H9 (cell line): ENCODE measurements around the gene SMAD6. TPM values are rescaled to one million over a fixed set of nuclear protein-coding genes. Genes with fewer than 3 reads are reported as not detected.

Experiments used
- DNase-seq: peaks from one replicate; pipeline ENCODE4 v3.0.0-alpha.2; 2017
- H2AFZ ChIP-seq: one replicate; pipeline ENCODE4 v1.6.1; 2013; ENCODE audit warnings: mild to moderate bottlenecking, low read length, control low read depth, moderate library complexity
- H2AK5ac ChIP-seq: 2 replicates; pipeline ENCODE4 v1.6.1; 2013; ENCODE audit warnings: low read length, control low read depth, mixed read lengths; ENCODE audit not compliant: insufficient read length
- H2BK120ac ChIP-seq: one replicate; pipeline ENCODE4 v1.6.1; 2013; ENCODE audit warnings: low read depth, mild to moderate bottlenecking, low read length, control low read depth, inconsistent platforms; ENCODE audit not compliant: poor library complexity, severe bottlenecking
- H2BK12ac ChIP-seq: 2 replicates; pipeline ENCODE4 v1.6.1; 2013; ENCODE audit warnings: low read length, control low read depth, mixed read lengths, low read depth; ENCODE audit not compliant: insufficient read length
- H2BK15ac ChIP-seq: 2 replicates; pipeline ENCODE4 v1.6.1; 2013; ENCODE audit warnings: low read depth, low read length, control low read depth
- H2BK20ac ChIP-seq: one replicate; pipeline ENCODE4 v1.6.1; 2013; ENCODE audit warnings: low read depth, mild to moderate bottlenecking, low read length, control low read depth, inconsistent platforms; ENCODE audit not compliant: poor library complexity, severe bottlenecking
- H2BK5ac ChIP-seq: 2 replicates; pipeline ENCODE4 v1.6.1; 2013; ENCODE audit warnings: low read length, control low read depth, mixed read lengths; ENCODE audit not compliant: insufficient read length
- H3K14ac ChIP-seq: 2 replicates; pipeline ENCODE4 v1.6.1; 2013; ENCODE audit warnings: low read length, control low read depth; ENCODE audit not compliant: insufficient read depth
- H3K18ac ChIP-seq: 2 replicates; pipeline ENCODE4 v1.6.1; 2013; ENCODE audit warnings: low read depth, mild to moderate bottlenecking, mixed read lengths, low read length, control low read depth; ENCODE audit not compliant: insufficient read length
- H3K23ac ChIP-seq: 2 replicates; pipeline ENCODE4 v1.6.1; 2013; ENCODE audit warnings: low read length, control low read depth, mixed read lengths, low read depth; ENCODE audit not compliant: insufficient read length
- H3K23me2 ChIP-seq: 2 replicates; pipeline ENCODE4 v1.6.1; 2013; ENCODE audit warnings: low read depth, mild to moderate bottlenecking, mixed read lengths, low read length, control low read depth; ENCODE audit not compliant: insufficient read length, poor library complexity, severe bottlenecking
- H3K27ac ChIP-seq: 2 replicates; pipeline ENCODE4 v1.5.1; 2013; ENCODE audit warnings: low read length, control low read depth, mixed read lengths, low read depth; ENCODE audit not compliant: insufficient read length
- H3K27me3 ChIP-seq: 2 replicates; pipeline ENCODE4 v1.6.1; 2013; ENCODE audit warnings: low read length, control low read depth, inconsistent platforms; ENCODE audit not compliant: insufficient read depth
- H3K4ac ChIP-seq: 2 replicates; pipeline ENCODE4 v1.6.1; 2013; ENCODE audit warnings: low read depth, mild to moderate bottlenecking, control low read depth, inconsistent platforms, low read length, moderate library complexity
- H3K4me1 ChIP-seq: 2 replicates; pipeline ENCODE4 v1.6.1; 2013; ENCODE audit warnings: low read length, control low read depth, inconsistent platforms; ENCODE audit not compliant: insufficient read depth
- H3K4me2 ChIP-seq: 2 replicates; pipeline ENCODE4 v1.6.1; 2013; ENCODE audit warnings: low read length, control low read depth, mixed read lengths; ENCODE audit not compliant: insufficient read length, insufficient read depth
- H3K56ac ChIP-seq: 2 replicates; pipeline ENCODE4 v1.6.1; 2013; ENCODE audit warnings: low read depth, mild to moderate bottlenecking, mixed read lengths, low read length, control low read depth; ENCODE audit not compliant: insufficient read length
- H3K79me1 ChIP-seq: 2 replicates; pipeline ENCODE4 v1.6.1; 2013; ENCODE audit warnings: low read depth, mild to moderate bottlenecking, moderate library complexity, low read length, control low read depth, inconsistent platforms; ENCODE audit not compliant: insufficient read depth, poor library complexity, severe bottlenecking
- H3K79me2 ChIP-seq: 2 replicates; pipeline ENCODE4 v1.6.1; 2013; ENCODE audit warnings: low read length, control low read depth, inconsistent platforms; ENCODE audit not compliant: insufficient read depth
- H3K9ac ChIP-seq: 2 replicates; pipeline ENCODE4 v1.6.1; 2013; ENCODE audit warnings: low read length, control low read depth, mixed read lengths; ENCODE audit not compliant: insufficient read length; ENCODE audit errors: extremely low read depth
- H3K9me3 ChIP-seq: one replicate; pipeline ENCODE4 v1.6.1; 2013; ENCODE audit warnings: low read depth, low read length, inconsistent platforms; ENCODE audit not compliant: control insufficient read depth
- H3T11ph ChIP-seq: one replicate; pipeline ENCODE4 v1.6.1; 2013; ENCODE audit warnings: mild to moderate bottlenecking, low read length, control low read depth, inconsistent platforms
- H4K20me1 ChIP-seq: one replicate; pipeline ENCODE4 v1.6.1; 2013; ENCODE audit not compliant: control insufficient read depth, insufficient read length, insufficient read depth
- H4K5ac ChIP-seq: 2 replicates; pipeline ENCODE4 v1.6.1; 2013; ENCODE audit warnings: low read depth, mild to moderate bottlenecking, mixed read lengths, low read length, control low read depth; ENCODE audit not compliant: insufficient read length
- H4K8ac ChIP-seq: replicated peaks from 2 replicates; pipeline ENCODE4 v1.6.1; 2013; ENCODE audit warnings: low read length, control low read depth, mixed read lengths, low read depth; ENCODE audit not compliant: insufficient read length
- H4K91ac ChIP-seq: 2 replicates; pipeline ENCODE4 v1.6.1; 2013; ENCODE audit warnings: low read depth, mild to moderate bottlenecking, moderate library complexity, mixed read lengths, low read length, control low read depth; ENCODE audit not compliant: insufficient read length
- H3K27ac Mint-ChIP-seq, 3 experiments: 2 replicates in 2 of 3; 3 replicates in 1 of 3; pipeline ENCODE4 v1.8.0; 2020 to 2021; ENCODE audit warnings: mixed read lengths in 3 of 3, mild to moderate bottlenecking in 1 of 3, moderate library complexity in 1 of 3
- H3K27me3 Mint-ChIP-seq: 2 replicates; pipeline ENCODE4 v1.8.0; 2021; ENCODE audit warnings: low read depth, mild to moderate bottlenecking, moderate library complexity, mixed read lengths
- H3K36me3 Mint-ChIP-seq, 3 experiments: 2 replicates in 2 of 3; 3 replicates in 1 of 3; pipeline ENCODE4 v1.8.0; 2020 to 2021; ENCODE audit warnings: low read depth in 3 of 3, mixed read lengths in 3 of 3; ENCODE audit not compliant: insufficient read depth in 1 of 3
- H3K4me1 Mint-ChIP-seq, 2 experiments: 2 replicates each; pipeline ENCODE4 v1.8.0; 2020; ENCODE audit warnings: mixed read lengths in 2 of 2
- H3K4me3 Mint-ChIP-seq, 2 experiments: 2 replicates in 1 of 2; 3 replicates in 1 of 2; pipeline ENCODE4 v1.8.0; 2020 to 2021; ENCODE audit warnings: mild to moderate bottlenecking in 2 of 2, mixed read lengths in 2 of 2, moderate library complexity in 1 of 2
- H3K9me3 Mint-ChIP-seq, 2 experiments: 2 replicates in 1 of 2; 3 replicates in 1 of 2; pipeline ENCODE4 v1.8.0; 2020; ENCODE audit warnings: mild to moderate bottlenecking in 2 of 2, mixed read lengths in 2 of 2, moderate library complexity in 1 of 2
- CTCF ChIP-seq: fragments of 200-600 bp; sonication (generic); conservative IDR thresholded peaks from 3 replicates; pipeline ENCODE4 v1.8.0; 2021; ENCODE audit warnings: antibody characterized with exemption, mild to moderate bottlenecking
- WGBS: extraction: QIAGEN DNeasy Blood & Tissue Kit; methylation state at CpG from one replicate; pipeline ENCODE4 v1.1.7; 2013; ENCODE audit warnings: missing lambda C conversion rate, low lambda C conversion rate, mixed read lengths; ENCODE audit not compliant: insufficient read length; ENCODE audit errors: extremely low coverage; 5-methylcytosine and 5-hydroxymethylcytosine counted together
- total RNA-seq: library from RNA; stranded (reverse); gene quantifications from 2 replicates; pipeline ENCODE4 v1.2.1, GENCODE V29; 2021

Gene SMAD6
- total RNA-seq, 1 experiment from 2014 or later = 6.0 TPM

- no peak overlapping the region for H3K4me3 Mint-ChIP-seq
- Histone ChIP-seq H2BK15ac (no peak overlapping the region), H3K4me1 (no peaks in the 10 kb centered on the region), H4K91ac (no peak overlapping the region), H4K8ac (no peak overlapping the region), H3K79me1 (no peaks in the 10 kb centered on the region), H4K5ac (no peak overlapping the region), H2BK5ac (no peak overlapping the region), H2BK12ac (no peak overlapping the region), H3K9ac (no peak overlapping the region), H3K23me2 (no peaks in the 10 kb centered on the region), H3K18ac (no peak overlapping the region), H2AK5ac (no peak overlapping the region), H2BK20ac (no peak overlapping the region), H3K23ac (no peak overlapping the region), H3K27ac (no peak overlapping the region), H4K20me1 (no peaks in the 10 kb centered on the region), H2BK120ac (no peak overlapping the region), H2AFZ (no peak overlapping the region), H3K4me2 (no peak overlapping the region), H3K14ac (no peak overlapping the region), H3T11ph (no peak overlapping the region), H3K27me3 (no peaks in the 10 kb centered on the region), H3K56ac (no peak overlapping the region), H3K4ac (no peak overlapping the region), H3K9me3 (no peaks in the 10 kb centered on the region), H3K79me2 (no peaks in the 10 kb centered on the region)
- H3K36me3 Mint-ChIP-seq = peaks cover 2 to 13% (median 7%) of the 10 kb centered on the region in 3 experiments; a peak in 4 of 7 replicates
- H3K9me3 Mint-ChIP-seq = no peaks in the 10 kb centered on the region
- H3K27ac Mint-ChIP-seq = no peak overlapping the region
- no peaks in the 10 kb centered on the region for H3K27me3 Mint-ChIP-seq
- TF ChIP-seq CTCF = no peak
- no peak for DNase-seq
- H3K4me1 Mint-ChIP-seq = peaks cover 28 to 41% of the 10 kb centered on the region in 2 experiments
- no CpG with 5 or more reads among the region's 2 CpGs for WGBS
Measured at GRCh38 chr15:66711260-66711659, 9.2 kb downstream of the SMAD6 start.
